Fibroblast of skin of scalp (primary cell): ENCODE measurements around the gene MRPL10. TPM values are rescaled to one million over a fixed set of nuclear protein-coding genes. Genes with fewer than 3 reads are reported as not detected.

Experiments
- DNase-seq: peaks from one replicate; pipeline ENCODE4 v3.0.0-alpha.2; 2013
- polyA plus RNA-seq, 2 experiments: library from polyadenylated mRNA; unstranded; fragments of 120-200 nt; gene quantifications; one replicate each; pipeline ENCODE4 v1.2.1, GENCODE V29; 2013; ENCODE audit not compliant: insufficient read length in 2 of 2

MRPL10 gene
- polyA plus RNA-seq (2013, experiment 1 of 2; ENCODE audit: insufficient read length), result 31.6 TPM
- 30.8 TPM for polyA plus RNA-seq (2013, experiment 2 of 2; ENCODE audit: insufficient read length)

GRCh38 chr17:47831003-47831933 lies at the start of gene MRPL10, which contains the start of gene LRRC46:
Gene MRPL10, minus strand, starts transcription at chr17:47831541. Its CDS starts 30 bp downstream, at chr17:47831511.
Gene LRRC46, plus strand, starts transcription at chr17:47831670. Its CDS starts 320 bp downstream, at chr17:47831990.
- peak; percentile 92 for DNase-seq

GRCh38 chr17:47879776-47880454 lies 48.6 kb upstream of the MRPL10 start:
- no peak for DNase-seq

- peak; percentile 54 for DNase-seq
Observed at GRCh38 chr17:47879028-47879585, 47.8 kb upstream of the MRPL10 start.

GRCh38 chr17:47878203-47879027 lies 47.1 kb upstream of the MRPL10 start:
- DNase-seq, result no peak

GRCh38 chr17:47877368-47878034 lies 46.2 kb upstream of the MRPL10 start:
- DNase-seq, result no peak

GRCh38 chr17:47875011-47875985 lies 44.0 kb upstream of the MRPL10 start:
- DNase-seq, result no peak

GRCh38 chr17:47873200-47874090 lies 42.1 kb upstream of the MRPL10 start:
- no peak for DNase-seq

- DNase-seq, result no peak
Observed at GRCh38 chr17:47872651-47873161, 41.4 kb upstream of the MRPL10 start.

GRCh38 chr17:47872019-47872650 lies 40.8 kb upstream of the MRPL10 start:
- DNase-seq, result no peak

GRCh38 chr17:47871048-47871447 lies 39.7 kb upstream of the MRPL10 start:
- no peak for DNase-seq

- DNase-seq, result no peak
Observed at GRCh38 chr17:47870056-47870455, 38.7 kb upstream of the MRPL10 start.

GRCh38 chr17:47869114-47869513 lies 37.8 kb upstream of the MRPL10 start:
- DNase-seq, result no peak

- no peak for DNase-seq
Observed at GRCh38 chr17:47867813-47868533, 36.6 kb upstream of the MRPL10 start.

GRCh38 chr17:47866941-47867340 lies 35.6 kb upstream of the MRPL10 start:
- DNase-seq, result no peak

GRCh38 chr17:47864791-47865216 lies 33.5 kb upstream of the MRPL10 start:
- no peak for DNase-seq

- DNase-seq, result peak; percentile 89
Observed at GRCh38 chr17:47862621-47863440, 31.5 kb upstream of the MRPL10 start.

- no peak for DNase-seq
Observed at GRCh38 chr17:47860386-47860785, 29.0 kb upstream of the MRPL10 start.
